Type B pancreatic cell (in vitro differentiated cells): Measurements from ENCODE around the gene MAFB. TPM values are rescaled to one million over a fixed set of nuclear protein-coding genes. Genes with fewer than 3 reads are reported as not detected.

Source experiments
- DNase-seq: peaks from one replicate; pipeline ENCODE4 v3.0.0; 2021; ENCODE audit warnings: mixed read lengths; ENCODE audit not compliant: unreplicated experiment; ENCODE audit errors: extremely low spot score
- H3K27ac Mint-ChIP-seq: 2 replicates; pipeline ENCODE4 v1.8.0; 2021; ENCODE audit warnings: mild to moderate bottlenecking, mixed read lengths
- H3K27me3 Mint-ChIP-seq: 2 replicates; pipeline ENCODE4 v1.8.0; 2021; ENCODE audit warnings: mixed read lengths
- H3K36me3 Mint-ChIP-seq: 2 replicates; pipeline ENCODE4 v1.8.0; 2021; ENCODE audit warnings: mixed read lengths
- H3K4me1 Mint-ChIP-seq: one replicate; pipeline ENCODE4 v1.8.0; 2021; ENCODE audit warnings: mixed read lengths; ENCODE audit not compliant: unreplicated experiment
- H3K4me3 Mint-ChIP-seq: 2 replicates; pipeline ENCODE4 v1.8.0; 2021; ENCODE audit warnings: mild to moderate bottlenecking, mixed read lengths
- H3K9me3 Mint-ChIP-seq: 2 replicates; pipeline ENCODE4 v1.8.0; 2021; ENCODE audit warnings: mixed read lengths
- total RNA-seq: library from RNA; stranded (reverse); gene quantifications from 2 replicates; pipeline ENCODE4 v1.2.1, GENCODE V29; 2021; ENCODE audit warnings: low replicate concordance
- TF ChIP-seq, protein P1 (sequence below): fragments of 200-600 bp; sonication (generic); conservative IDR thresholded peaks from 2 replicates; pipeline ENCODE4 v1.5.0; 2021; ENCODE audit warnings: antibody characterized with exemption, mild to moderate bottlenecking

The MAFB gene
- total RNA-seq, 1 donor from 2014 or later, result 114 TPM

DNA sequence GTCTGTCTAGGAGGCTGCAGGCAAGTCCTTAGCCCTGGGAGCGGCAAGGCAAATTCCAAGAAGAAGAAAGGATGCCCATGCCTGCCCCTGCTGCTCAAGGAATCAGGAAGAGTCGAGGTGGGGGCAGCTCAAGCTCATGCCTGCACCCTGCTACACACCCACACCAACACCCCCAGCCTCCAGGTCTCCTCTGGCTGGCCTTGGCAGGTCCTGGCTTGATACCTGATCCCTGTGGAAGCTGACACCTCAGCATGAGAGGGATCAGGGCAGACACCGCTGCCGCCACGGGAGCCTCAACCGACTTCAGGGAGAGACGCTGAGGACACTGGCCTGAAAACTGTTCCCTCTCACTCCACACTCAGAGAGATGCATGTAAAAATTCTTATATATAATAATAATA, 35.5 kb upstream of the MAFB start:
- H3K36me3 Mint-ChIP-seq, result no peaks in the 10 kb centered on the region
- H3K9me3 Mint-ChIP-seq, result peaks cover 4% of the 10 kb centered on the region
- DNase-seq, result no peak
- no peak overlapping the region for H3K4me3 Mint-ChIP-seq
- H3K27me3 Mint-ChIP-seq, result peaks cover 22% of the 10 kb centered on the region
- no peaks in the 10 kb centered on the region for H3K4me1 Mint-ChIP-seq
- H3K27ac Mint-ChIP-seq, result no peak overlapping the region
- TF ChIP-seq, protein P1, sequence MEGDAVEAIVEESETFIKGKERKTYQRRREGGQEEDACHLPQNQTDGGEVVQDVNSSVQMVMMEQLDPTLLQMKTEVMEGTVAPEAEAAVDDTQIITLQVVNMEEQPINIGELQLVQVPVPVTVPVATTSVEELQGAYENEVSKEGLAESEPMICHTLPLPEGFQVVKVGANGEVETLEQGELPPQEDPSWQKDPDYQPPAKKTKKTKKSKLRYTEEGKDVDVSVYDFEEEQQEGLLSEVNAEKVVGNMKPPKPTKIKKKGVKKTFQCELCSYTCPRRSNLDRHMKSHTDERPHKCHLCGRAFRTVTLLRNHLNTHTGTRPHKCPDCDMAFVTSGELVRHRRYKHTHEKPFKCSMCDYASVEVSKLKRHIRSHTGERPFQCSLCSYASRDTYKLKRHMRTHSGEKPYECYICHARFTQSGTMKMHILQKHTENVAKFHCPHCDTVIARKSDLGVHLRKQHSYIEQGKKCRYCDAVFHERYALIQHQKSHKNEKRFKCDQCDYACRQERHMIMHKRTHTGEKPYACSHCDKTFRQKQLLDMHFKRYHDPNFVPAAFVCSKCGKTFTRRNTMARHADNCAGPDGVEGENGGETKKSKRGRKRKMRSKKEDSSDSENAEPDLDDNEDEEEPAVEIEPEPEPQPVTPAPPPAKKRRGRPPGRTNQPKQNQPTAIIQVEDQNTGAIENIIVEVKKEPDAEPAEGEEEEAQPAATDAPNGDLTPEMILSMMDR, result no peak

DNA sequence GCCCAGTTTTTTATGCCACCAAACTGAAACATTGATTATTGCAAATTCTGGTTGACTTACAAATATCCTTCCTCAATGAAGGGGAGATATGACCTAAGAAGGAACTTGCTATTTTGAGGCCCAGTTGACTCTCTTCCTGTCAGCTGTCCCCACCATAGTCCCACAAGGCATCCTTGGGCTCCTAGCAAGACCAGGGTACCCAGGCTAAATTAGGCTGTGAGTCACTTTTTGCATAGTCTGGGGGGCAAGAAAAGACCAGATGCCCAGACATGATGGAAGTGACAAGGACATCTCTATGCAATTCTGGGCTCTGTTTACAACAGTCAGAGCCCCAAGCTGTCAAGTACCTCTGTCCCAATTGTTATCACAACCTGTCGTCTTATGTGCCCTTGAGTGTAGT, 31.8 kb upstream of the MAFB start:
- Mint-ChIP-seq H3K36me3 (no peaks in the 10 kb centered on the region), H3K9me3 (no peaks in the 10 kb centered on the region), H3K27me3 (peaks cover 35% of the 10 kb centered on the region), H3K27ac (no peak overlapping the region), H3K4me3 (no peak overlapping the region), H3K4me1 (peaks cover 6% of the 10 kb centered on the region)
- TF ChIP-seq, protein P1, result no peak
- DNase-seq, result no peak

DNA sequence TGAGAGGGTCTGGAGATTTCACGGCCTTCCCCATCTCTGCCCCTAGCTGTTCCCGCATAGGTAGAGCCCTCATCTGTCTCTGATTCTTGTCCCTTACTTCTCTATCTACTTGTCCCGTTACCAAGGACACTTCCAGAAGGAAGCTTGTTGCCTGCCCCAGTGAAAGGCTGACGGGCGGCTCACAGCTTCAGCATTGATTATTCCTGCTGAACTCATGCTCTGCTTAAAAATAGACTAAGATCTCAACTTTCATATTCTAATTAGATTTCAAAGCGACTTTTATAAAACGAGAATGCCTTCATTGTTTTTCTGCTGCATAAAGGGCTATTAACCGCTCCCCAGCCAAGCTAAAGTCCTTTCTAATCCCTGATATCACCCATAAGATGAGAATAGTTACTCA, 31.1 kb upstream of the MAFB start:
- no peak for DNase-seq
- Mint-ChIP-seq H3K27me3 (peaks cover 32% of the 10 kb centered on the region), H3K4me3 (no peak overlapping the region), H3K9me3 (no peaks in the 10 kb centered on the region), H3K27ac (no peak overlapping the region), H3K4me1 (peaks cover 6% of the 10 kb centered on the region), H3K36me3 (no peaks in the 10 kb centered on the region)
- TF ChIP-seq, protein P1, result no peak

DNA sequence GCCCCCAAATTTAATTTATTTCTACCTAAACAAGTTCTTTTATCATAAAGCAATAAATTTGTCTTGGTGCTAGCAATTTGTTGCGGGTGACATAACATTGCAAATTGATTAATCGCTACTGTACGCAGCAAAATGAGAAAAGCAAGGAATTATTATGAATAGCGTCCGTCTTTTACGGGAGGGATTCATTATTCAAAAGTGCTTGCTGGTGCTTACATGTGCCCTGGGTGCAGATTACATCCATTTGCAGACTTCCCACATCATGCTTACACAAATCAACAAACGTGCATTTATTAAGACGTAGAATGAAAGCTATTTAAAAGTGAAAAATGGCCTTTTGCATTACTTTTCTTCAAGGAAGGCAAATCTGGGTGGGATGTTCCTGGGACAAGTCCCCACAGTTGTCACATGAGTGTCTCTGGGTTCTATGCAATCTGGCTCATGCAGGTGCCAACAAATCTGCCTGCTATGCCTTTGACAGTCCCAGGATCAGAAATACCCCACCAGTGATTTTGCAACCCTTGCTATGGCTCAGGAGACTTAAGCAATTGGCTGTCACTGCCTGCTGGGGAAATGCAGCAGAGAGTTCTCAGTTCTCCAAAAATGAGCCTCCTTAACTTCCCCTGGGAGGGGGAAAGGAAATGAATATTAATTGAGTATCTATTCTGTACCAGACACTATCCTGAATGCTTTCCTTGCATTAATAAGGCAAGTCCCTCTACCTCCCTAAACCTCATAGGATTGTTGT, 30.1 kb upstream of the MAFB start:
- Mint-ChIP-seq H3K4me1 (peaks cover 6% of the 10 kb centered on the region), H3K27me3 (peaks cover 36% of the 10 kb centered on the region), H3K36me3 (no peaks in the 10 kb centered on the region), H3K9me3 (no peaks in the 10 kb centered on the region), H3K4me3 (no peak overlapping the region), H3K27ac (no peak overlapping the region)
- TF ChIP-seq, protein P1, result no peak
- no peak for DNase-seq

DNA sequence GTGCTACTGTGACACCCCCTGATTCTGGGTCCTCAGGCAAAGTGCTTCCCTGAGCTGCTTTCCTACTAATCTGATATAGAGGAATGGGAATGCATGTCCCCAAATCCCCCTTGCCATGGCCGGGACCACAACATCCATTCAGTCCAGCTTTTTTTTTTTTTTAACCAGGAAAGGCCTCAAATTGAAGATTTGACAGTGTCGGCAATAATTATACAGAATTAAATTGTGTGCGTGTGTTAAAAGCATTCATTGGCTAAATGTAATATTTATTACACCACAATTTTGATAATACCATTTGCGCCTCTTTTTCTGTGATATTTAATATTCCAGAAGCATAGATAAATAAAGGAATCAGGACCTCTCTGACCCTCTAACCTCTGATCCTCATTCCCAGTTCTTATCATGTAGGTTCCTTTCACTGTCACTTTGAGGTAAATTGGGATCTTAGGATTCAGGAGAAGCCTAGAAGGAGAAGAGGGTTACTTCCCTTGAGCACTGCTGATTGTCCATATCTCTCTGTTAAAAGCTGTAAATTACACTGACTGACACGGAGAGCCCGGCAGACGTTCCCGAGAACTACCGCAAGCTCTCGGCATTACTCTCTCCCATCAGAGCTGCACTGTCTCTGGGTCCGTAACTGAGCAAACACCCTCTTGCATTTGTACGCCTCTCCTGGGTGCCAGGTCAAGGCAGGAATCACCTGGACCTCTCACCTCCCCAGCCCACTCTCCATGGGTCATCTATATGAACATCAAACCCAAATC, 29.4 kb upstream of the MAFB start:
- DNase-seq, result no peak
- peaks cover 39% of the 10 kb centered on the region for H3K27me3 Mint-ChIP-seq
- TF ChIP-seq, protein P1, result no peak
- H3K4me3 Mint-ChIP-seq, result no peak overlapping the region
- H3K9me3 Mint-ChIP-seq, result no peaks in the 10 kb centered on the region
- H3K36me3 Mint-ChIP-seq, result no peaks in the 10 kb centered on the region
- peaks cover 6% of the 10 kb centered on the region for H3K4me1 Mint-ChIP-seq
- no peak overlapping the region for H3K27ac Mint-ChIP-seq
